ENCODE results near the gene ZCCHC24. TPM values are rescaled to one million over a fixed set of nuclear protein-coding genes. Genes with fewer than 3 reads are reported as not detected.
A peak's percentile ranks its signal among the peaks of the same experiment; 100 is the strongest.

ZCCHC24 gene
- total RNA-seq, 3 donors from 2014 or later: 18.7 to 50.8 (median 48.8) TPM

GRCh38 chr10:79387974-79388850, 57.2 kb downstream of the ZCCHC24 start:
- intact Hi-C loops (cut with DNase I; ENCODE audit: low total_unique reads): loop anchor here (5.0 kb wide), 1 partner anchor 104 kb away; no protein-coding TSS in a partner anchor
- Histone ChIP-seq H3K27me3 (no peaks in the 10 kb centered on the region), H3K4me1 (no peaks in the 10 kb centered on the region), H3K27ac (peak overlapping the region in 1 of 2 donors; percentile 54), H3K9me3 (no peaks in the 10 kb centered on the region), H3K36me3 (no peaks in the 10 kb centered on the region), H3K4me3 (no peak overlapping the region)
- DNase-seq (ENCODE audit: low spot score in 2 of 2): peak; percentile 7 to 30
- TF ChIP-seq CTCF (IDR thresholded peaks at IDR 0.05) (no peak), POLR2AphosphoS5 (IDR thresholded peaks at IDR 0.05) (no peak), POLR2A (IDR thresholded peaks at IDR 0.05) (no peak)

GRCh38 chr10:79387466-79387973, 57.9 kb downstream of the ZCCHC24 start:
- no peak for TF ChIP-seq POLR2A (IDR thresholded peaks at IDR 0.05)
- TF ChIP-seq POLR2AphosphoS5 (IDR thresholded peaks at IDR 0.05): no peak
- TF ChIP-seq CTCF (IDR thresholded peaks at IDR 0.05): no peak
- Histone ChIP-seq H3K4me3 (no peak overlapping the region), H3K36me3 (no peaks in the 10 kb centered on the region), H3K27ac (peak overlapping the region in 1 of 2 donors; percentile 54), H3K9me3 (no peaks in the 10 kb centered on the region), H3K4me1 (no peaks in the 10 kb centered on the region), H3K27me3 (no peaks in the 10 kb centered on the region)
- intact Hi-C loops (cut with DNase I; ENCODE audit: low total_unique reads): loop anchor here (5.0 kb wide), 1 partner anchor 105 kb away; no protein-coding TSS in a partner anchor
- peak in 1 of 2 donors; percentile 9 for DNase-seq (ENCODE audit: low spot score in 2 of 2)

GRCh38 chr10:79386637-79387465, 58.6 kb downstream of the ZCCHC24 start:
- Histone ChIP-seq H3K27me3 (no peaks in the 10 kb centered on the region), H3K27ac (peak overlapping the region in 1 of 2 donors; percentile 54), H3K4me1 (no peaks in the 10 kb centered on the region), H3K4me3 (no peak overlapping the region), H3K36me3 (no peaks in the 10 kb centered on the region), H3K9me3 (no peaks in the 10 kb centered on the region)
- no peak for TF ChIP-seq CTCF (IDR thresholded peaks at IDR 0.05)
- TF ChIP-seq POLR2A (IDR thresholded peaks at IDR 0.05): no peak
- TF ChIP-seq POLR2AphosphoS5 (IDR thresholded peaks at IDR 0.05): no peak
- DNase-seq (ENCODE audit: low spot score in 2 of 2): peak in 1 of 2 donors; percentile 7
- intact Hi-C loops (cut with DNase I; ENCODE audit: low total_unique reads): loop anchor here (5.0 kb wide), 1 partner anchor 105 kb away; no protein-coding TSS in a partner anchor

- TF ChIP-seq POLR2AphosphoS5 (IDR thresholded peaks at IDR 0.05): no peak
- no peak for TF ChIP-seq CTCF (IDR thresholded peaks at IDR 0.05)
- no peak for TF ChIP-seq POLR2A (IDR thresholded peaks at IDR 0.05)
- Histone ChIP-seq H3K4me3 (no peak overlapping the region), H3K9me3 (no peaks in the 10 kb centered on the region), H3K27ac (peak overlapping the region in 1 of 2 donors; percentile 54), H3K36me3 (no peaks in the 10 kb centered on the region), H3K4me1 (no peaks in the 10 kb centered on the region), H3K27me3 (no peaks in the 10 kb centered on the region)
- DNase-seq (ENCODE audit: low spot score in 2 of 2): peak in 1 of 2 donors; percentile 14
- intact Hi-C loops (cut with DNase I; ENCODE audit: low total_unique reads): loop anchor here (5.0 kb wide), 1 partner anchor 106 kb away; no protein-coding TSS in a partner anchor
These were observed 59.5 kb downstream of the ZCCHC24 start for GRCh38 chr10:79385804-79386531.

Measured in breast epithelium (tissue), 4 donors.